OCI-LY1 (cell line): ENCODE results near the gene NECTIN1.

ENCODE experiments used
- EZH2 ChIP-seq: fragments of 200-600 bp; sonication (generic), shearing (Covaris generic); IDR thresholded peaks from 2 replicates; pipeline ENCODE4 v1.8.0; 2017; ENCODE audit warnings: borderline replicate concordance, mixed run types, mild to moderate bottlenecking, antibody characterized with exemption, low read length, moderate library complexity, mixed read lengths
- TF ChIP-seq, protein P1 (sequence below): fragments of 200-600 bp; sonication (generic), shearing (Covaris generic); IDR thresholded peaks from 2 replicates; pipeline ENCODE4 v1.5.1; 2017; ENCODE audit warnings: mild to moderate bottlenecking, antibody characterized with exemption, low read length, moderate library complexity, mixed read lengths

GRCh38 chr11:119754656-119755355, 25.8 kb upstream of the NECTIN1 start:
- TF ChIP-seq EZH2 = no peak
- TF ChIP-seq, protein P1, sequence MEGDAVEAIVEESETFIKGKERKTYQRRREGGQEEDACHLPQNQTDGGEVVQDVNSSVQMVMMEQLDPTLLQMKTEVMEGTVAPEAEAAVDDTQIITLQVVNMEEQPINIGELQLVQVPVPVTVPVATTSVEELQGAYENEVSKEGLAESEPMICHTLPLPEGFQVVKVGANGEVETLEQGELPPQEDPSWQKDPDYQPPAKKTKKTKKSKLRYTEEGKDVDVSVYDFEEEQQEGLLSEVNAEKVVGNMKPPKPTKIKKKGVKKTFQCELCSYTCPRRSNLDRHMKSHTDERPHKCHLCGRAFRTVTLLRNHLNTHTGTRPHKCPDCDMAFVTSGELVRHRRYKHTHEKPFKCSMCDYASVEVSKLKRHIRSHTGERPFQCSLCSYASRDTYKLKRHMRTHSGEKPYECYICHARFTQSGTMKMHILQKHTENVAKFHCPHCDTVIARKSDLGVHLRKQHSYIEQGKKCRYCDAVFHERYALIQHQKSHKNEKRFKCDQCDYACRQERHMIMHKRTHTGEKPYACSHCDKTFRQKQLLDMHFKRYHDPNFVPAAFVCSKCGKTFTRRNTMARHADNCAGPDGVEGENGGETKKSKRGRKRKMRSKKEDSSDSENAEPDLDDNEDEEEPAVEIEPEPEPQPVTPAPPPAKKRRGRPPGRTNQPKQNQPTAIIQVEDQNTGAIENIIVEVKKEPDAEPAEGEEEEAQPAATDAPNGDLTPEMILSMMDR = no peak
